HG02884 (cell line): ENCODE results near the gene SLC25A47.
"Not testable (repeated sequence)": the region's sequence is repeated elsewhere in the genome, so short reads cannot be mapped to it uniquely, and the experiment has no call there.

Experiments used
- ATAC-seq: cut with Tn5 transposase; IDR thresholded peaks from one replicate; pipeline ENCODE4 v1.9.1; 2021; ENCODE audit warnings: mild to moderate bottlenecking, moderate library complexity; ENCODE audit not compliant: unreplicated experiment

Gene SLC25A47

GRCh38 chr14:100323121-100323941, at the start of gene SLC25A47:
Gene SLC25A47 (plus strand): TSS chr14:100323339. CDS start chr14:100323415, 76 bp downstream.
- ATAC-seq: no peak

GRCh38 chr14:100274250-100274649, 48.9 kb upstream of the SLC25A47 start:
- ATAC-seq: no peak

GRCh38 chr14:100275214-100275613, 47.9 kb upstream of the SLC25A47 start:
- no peak for ATAC-seq

GRCh38 chr14:100278702-100279101, 44.4 kb upstream of the SLC25A47 start:
- ATAC-seq: no peak

- ATAC-seq: no peak
Observed at GRCh38 chr14:100279133-100279532, 44.0 kb upstream of the SLC25A47 start.

- ATAC-seq: no peak
Observed at GRCh38 chr14:100279563-100279962, 43.6 kb upstream of the SLC25A47 start.

- ATAC-seq: no peak
Observed at GRCh38 chr14:100281286-100282082, 41.7 kb upstream of the SLC25A47 start.

GRCh38 chr14:100282083-100282350, 41.1 kb upstream of the SLC25A47 start:
- no peak for ATAC-seq

- ATAC-seq: no peak
Observed at GRCh38 chr14:100282766-100283419, 40.2 kb upstream of the SLC25A47 start.

GRCh38 chr14:100283436-100283835, 39.7 kb upstream of the SLC25A47 start:
- not testable (repeated sequence) for ATAC-seq

- ATAC-seq: no peak
Observed at GRCh38 chr14:100283984-100284881, 38.9 kb upstream of the SLC25A47 start.

- peak; percentile 79 for ATAC-seq
Observed at GRCh38 chr14:100285021-100285912, 37.9 kb upstream of the SLC25A47 start.

GRCh38 chr14:100285913-100286400, 37.2 kb upstream of the SLC25A47 start:
- no peak for ATAC-seq

- no peak for ATAC-seq
Observed at GRCh38 chr14:100286484-100287191, 36.5 kb upstream of the SLC25A47 start.

- no peak for ATAC-seq
Observed at GRCh38 chr14:100287202-100287997, 35.7 kb upstream of the SLC25A47 start.

- not testable (repeated sequence) for ATAC-seq
Observed at GRCh38 chr14:100287998-100288295, 35.2 kb upstream of the SLC25A47 start.

GRCh38 chr14:100288382-100289185, 34.6 kb upstream of the SLC25A47 start:
- ATAC-seq: no peak
